ENCODE data around the gene USP12. TPM values are rescaled to one million over a fixed set of nuclear protein-coding genes. Genes with fewer than 3 reads are reported as not detected.

Gene USP12
- total RNA-seq, 4 donors from 2014 or later, result 26.4 to 50.7 (median 31.7) TPM

DNA sequence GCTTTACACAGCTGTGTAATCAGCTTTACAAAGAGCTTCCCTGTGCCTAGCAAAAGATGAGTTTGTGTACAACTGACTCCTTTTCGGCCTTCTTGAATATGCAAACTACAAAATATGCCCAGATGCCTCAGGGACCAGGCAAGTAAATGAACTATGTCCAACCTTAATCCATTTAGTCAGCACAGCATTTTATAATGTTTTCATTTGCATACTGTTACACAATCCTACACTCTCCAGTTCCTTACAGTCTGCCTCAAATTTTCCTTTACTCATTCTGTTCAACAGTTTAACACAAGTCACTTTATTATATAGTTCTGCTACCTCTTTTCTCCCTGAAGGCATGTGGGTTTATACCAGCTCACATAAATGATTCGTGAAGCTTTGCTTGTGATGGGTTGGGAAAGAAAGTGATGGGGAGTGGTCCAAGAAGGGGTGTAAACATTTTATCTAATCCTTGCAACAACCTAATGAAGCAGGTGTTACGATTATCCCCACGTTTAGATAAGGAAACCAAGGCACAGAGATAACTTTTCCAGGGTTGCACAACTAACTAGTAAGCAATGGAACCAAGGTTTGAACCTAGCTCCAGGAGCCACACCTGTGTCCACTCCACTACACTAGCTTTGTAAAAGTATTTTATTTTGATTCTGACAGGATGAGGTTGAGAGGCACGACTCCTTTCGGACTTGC lies 3.3 kb upstream of the USP12 start:
- Histone ChIP-seq H3K27me3 (no peaks in the 10 kb centered on the region), H3K4me3 (no peak overlapping the region), H3K27ac (no peak overlapping the region), H3K9me3 (no peaks in the 10 kb centered on the region), H3K4me1 (peaks cover 22% of the 10 kb centered on the region), H3K36me3 (no peaks in the 10 kb centered on the region)
- TF ChIP-seq, protein P1, sequence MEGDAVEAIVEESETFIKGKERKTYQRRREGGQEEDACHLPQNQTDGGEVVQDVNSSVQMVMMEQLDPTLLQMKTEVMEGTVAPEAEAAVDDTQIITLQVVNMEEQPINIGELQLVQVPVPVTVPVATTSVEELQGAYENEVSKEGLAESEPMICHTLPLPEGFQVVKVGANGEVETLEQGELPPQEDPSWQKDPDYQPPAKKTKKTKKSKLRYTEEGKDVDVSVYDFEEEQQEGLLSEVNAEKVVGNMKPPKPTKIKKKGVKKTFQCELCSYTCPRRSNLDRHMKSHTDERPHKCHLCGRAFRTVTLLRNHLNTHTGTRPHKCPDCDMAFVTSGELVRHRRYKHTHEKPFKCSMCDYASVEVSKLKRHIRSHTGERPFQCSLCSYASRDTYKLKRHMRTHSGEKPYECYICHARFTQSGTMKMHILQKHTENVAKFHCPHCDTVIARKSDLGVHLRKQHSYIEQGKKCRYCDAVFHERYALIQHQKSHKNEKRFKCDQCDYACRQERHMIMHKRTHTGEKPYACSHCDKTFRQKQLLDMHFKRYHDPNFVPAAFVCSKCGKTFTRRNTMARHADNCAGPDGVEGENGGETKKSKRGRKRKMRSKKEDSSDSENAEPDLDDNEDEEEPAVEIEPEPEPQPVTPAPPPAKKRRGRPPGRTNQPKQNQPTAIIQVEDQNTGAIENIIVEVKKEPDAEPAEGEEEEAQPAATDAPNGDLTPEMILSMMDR (IDR thresholded peaks at IDR 0.05), result no peak
- TF ChIP-seq POLR2A (IDR thresholded peaks at IDR 0.05) (no peak), POLR2AphosphoS5 (IDR thresholded peaks at IDR 0.05) (no peak), EP300 (IDR thresholded peaks at IDR 0.05) (no peak)
- 64% methylated on average over 6 of the region's 6 CpGs for WGBS
- no peak for DNase-seq (ENCODE audit: low spot score in 2 of 2)

DNA sequence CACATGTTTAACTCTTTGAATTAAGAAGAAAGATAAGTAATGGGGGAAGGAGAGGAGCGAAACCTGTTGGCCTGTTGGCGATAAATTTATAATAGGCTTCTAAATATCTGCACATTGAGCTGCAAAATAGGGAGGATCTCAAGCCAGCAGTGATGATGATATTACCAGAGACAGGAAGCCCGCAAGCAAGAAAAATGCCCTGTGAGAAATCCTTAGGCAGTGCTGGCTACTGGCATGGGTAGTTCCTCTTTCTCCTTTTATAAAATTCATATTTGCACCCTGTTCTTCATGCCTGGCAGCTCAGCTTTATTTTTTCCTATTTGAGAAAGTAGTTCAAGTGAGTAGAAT lies 858 bp upstream of the USP12 start:
- Histone ChIP-seq H3K36me3 (no peaks in the 10 kb centered on the region), H3K27me3 (no peaks in the 10 kb centered on the region), H3K4me1 (peaks cover 46% of the 10 kb centered on the region), H3K4me3 (peak overlapping the region; percentile 86), H3K9me3 (no peaks in the 10 kb centered on the region), H3K27ac (peak overlapping the region; percentile 94)
- DNase-seq (ENCODE audit: low spot score in 2 of 2), result no peak
- WGBS, result 13% methylated on average over 3 of the region's 3 CpGs
- TF ChIP-seq EP300 (IDR thresholded peaks at IDR 0.05), result no peak
- TF ChIP-seq POLR2AphosphoS5 (IDR thresholded peaks at IDR 0.05), result no peak
- TF ChIP-seq POLR2A (IDR thresholded peaks at IDR 0.05), result no peak
- TF ChIP-seq, protein P1 (IDR thresholded peaks at IDR 0.05), result no peak

DNA sequence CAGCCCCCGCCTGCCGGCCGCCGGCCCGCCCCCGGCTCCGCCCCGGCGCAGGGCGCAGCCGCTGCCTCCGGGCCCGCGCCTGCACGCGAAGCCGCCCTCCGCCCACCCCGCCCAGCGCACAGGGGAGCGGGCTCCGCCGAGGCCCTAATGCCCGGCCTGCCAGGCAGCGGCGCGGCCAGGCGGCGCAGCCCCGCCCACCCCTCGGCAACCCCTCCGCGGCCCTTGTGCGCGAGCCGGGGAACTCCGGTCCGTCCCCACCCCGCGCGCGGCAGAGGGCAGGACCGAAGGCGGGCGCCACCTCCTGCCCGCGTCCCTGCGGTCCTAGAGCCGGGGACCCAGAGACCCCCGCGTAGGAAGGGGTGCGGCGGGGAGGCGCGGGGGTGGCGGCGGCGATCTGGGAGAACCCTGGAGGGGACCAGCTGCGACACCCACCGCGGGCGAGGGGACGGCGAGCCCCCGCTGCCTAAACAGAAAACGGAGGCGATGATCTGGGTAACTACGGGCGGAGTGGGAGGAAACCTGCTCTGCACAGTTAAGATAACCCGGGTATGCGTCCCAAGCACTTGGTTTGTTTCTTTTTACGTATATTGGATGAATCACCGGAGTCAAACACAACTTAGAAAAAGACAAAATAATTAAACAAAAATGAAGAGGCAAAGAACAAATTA lies 350 bp upstream of the USP12 start:
- H3K27ac ChIP-seq, result peak overlapping the region; percentile 94
- H3K4me3 ChIP-seq, result peak overlapping the region; percentile 86
- peak; percentile 90 to 93 for DNase-seq (ENCODE audit: low spot score in 2 of 2)
- TF ChIP-seq, protein P1 (IDR thresholded peaks at IDR 0.05), result no peak
- TF ChIP-seq POLR2AphosphoS5 (IDR thresholded peaks at IDR 0.05), result peak in 1 of 3 donors; percentile 14
- H3K9me3 ChIP-seq, result no peaks in the 10 kb centered on the region
- no peaks in the 10 kb centered on the region for H3K27me3 ChIP-seq
- H3K36me3 ChIP-seq, result no peaks in the 10 kb centered on the region
- H3K4me1 ChIP-seq, result peaks cover 51% of the 10 kb centered on the region
- 0% methylated on average over 31 of the region's 73 CpGs for WGBS

DNA sequence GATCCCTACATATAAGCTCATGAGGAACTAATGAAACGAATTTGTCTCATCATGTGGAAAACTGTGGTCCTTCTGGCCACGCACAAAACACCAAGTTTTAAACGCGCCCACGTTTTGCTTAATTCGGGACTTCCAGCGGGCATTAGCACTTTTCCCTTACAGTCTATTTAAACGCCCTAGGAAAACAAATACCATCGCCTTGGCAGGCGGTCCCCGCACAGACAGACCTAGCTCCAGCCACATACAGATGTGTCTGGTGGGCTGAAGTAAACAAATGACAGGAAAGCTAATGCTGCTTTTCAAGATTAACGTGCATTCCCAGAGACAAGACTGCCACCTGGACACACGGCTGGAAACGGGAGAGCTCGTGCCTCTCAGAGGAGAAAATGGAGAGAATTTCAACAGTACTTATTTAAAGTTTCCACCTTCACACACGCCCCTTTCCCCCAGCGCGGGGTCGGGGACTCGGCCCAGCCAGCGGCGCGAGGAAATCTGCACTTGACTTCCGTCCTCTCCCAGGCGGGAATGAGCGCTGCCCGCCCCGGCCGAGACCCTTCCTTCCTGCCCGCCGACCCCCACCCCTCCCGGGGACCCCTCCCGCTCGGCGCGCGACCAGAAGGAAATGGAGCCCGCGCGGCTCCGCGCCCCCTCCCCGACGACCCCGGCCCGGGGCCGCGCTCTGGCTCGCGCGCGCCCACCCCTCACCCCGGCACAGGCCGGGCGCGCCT lies 931 bp downstream of the USP12 start:
- no peaks in the 10 kb centered on the region for H3K9me3 ChIP-seq
- peak; percentile 77 to 81 for DNase-seq (ENCODE audit: low spot score in 2 of 2)
- peak overlapping the region; percentile 86 for H3K4me3 ChIP-seq
- WGBS, result 1% methylated on average over 51 of the region's 56 CpGs
- no peak for TF ChIP-seq EP300 (IDR thresholded peaks at IDR 0.05)
- TF ChIP-seq, protein P1 (IDR thresholded peaks at IDR 0.05), result no peak
- no peak for TF ChIP-seq POLR2A (IDR thresholded peaks at IDR 0.05)
- TF ChIP-seq POLR2AphosphoS5 (IDR thresholded peaks at IDR 0.05), result no peak
- no peaks in the 10 kb centered on the region for H3K27me3 ChIP-seq
- peak overlapping the region; percentile 94 for H3K27ac ChIP-seq
- no peaks in the 10 kb centered on the region for H3K36me3 ChIP-seq
- H3K4me1 ChIP-seq, result peaks cover 64% of the 10 kb centered on the region

DNA sequence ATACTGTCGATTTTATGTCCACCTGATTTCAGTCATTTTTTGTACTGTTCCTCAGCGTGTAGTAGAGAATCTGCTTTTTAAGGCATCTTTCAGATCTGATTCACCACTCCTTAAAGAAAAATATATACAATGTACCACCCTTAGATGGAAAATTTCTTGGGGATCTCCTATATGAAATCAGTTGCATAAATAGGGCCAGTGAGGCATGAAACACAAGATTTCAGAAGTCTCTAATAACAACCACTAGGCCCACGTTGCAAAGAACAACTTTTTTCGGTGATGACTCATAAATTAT lies 1.4 kb downstream of the USP12 start:
- 8% methylated on average over 4 of the region's 4 CpGs for WGBS
- no peaks in the 10 kb centered on the region for H3K36me3 ChIP-seq
- H3K9me3 ChIP-seq, result no peaks in the 10 kb centered on the region
- H3K4me1 ChIP-seq, result peaks cover 65% of the 10 kb centered on the region
- peak overlapping the region; percentile 94 for H3K27ac ChIP-seq
- no peaks in the 10 kb centered on the region for H3K27me3 ChIP-seq
- DNase-seq (ENCODE audit: low spot score in 2 of 2), result no peak
- TF ChIP-seq POLR2AphosphoS5 (IDR thresholded peaks at IDR 0.05) (no peak), POLR2A (IDR thresholded peaks at IDR 0.05) (no peak), EP300 (IDR thresholded peaks at IDR 0.05) (no peak)
- TF ChIP-seq, protein P1 (IDR thresholded peaks at IDR 0.05), result no peak
- H3K4me3 ChIP-seq, result peak overlapping the region; percentile 86

Measured in suprapubic skin (tissue), 4 donors.